22Rv1 (cell line): ENCODE data around the gene NFX1.

Experiments
- CTCF ChIP-seq: fragments of 450-650 bp; IDR thresholded peaks from 2 replicates; pipeline ENCODE4 v1.5.1; 2017; ENCODE audit warnings: mild to moderate bottlenecking
- ZFX ChIP-seq: fragments of 450-650 bp; IDR thresholded peaks from 2 replicates; pipeline ENCODE4 v1.6.1; 2017; ENCODE audit warnings: antibody characterized with exemption, borderline replicate concordance

- TF ChIP-seq CTCF, result no peak
- TF ChIP-seq ZFX, result no peak
Observed at GRCh38 chr9:33404788-33405362, 114.6 kb downstream of the NFX1 start.
